ENCODE measurements around the gene PTH1R.

Gene PTH1R

GRCh38 chr3:46835054-46835453, 42.5 kb upstream of the PTH1R start:
- no peak for TF ChIP-seq CTCF (conservative IDR thresholded peaks at IDR 0.05; ENCODE audit: control insufficient read depth, insufficient read depth, low read depth, low read length)
- no peak overlapping the region for H3K4me3 ChIP-seq (ENCODE audit: control insufficient read depth, low read depth, low read length)
- DNase-seq (ENCODE audit: low read depth) = no peak

GRCh38 chr3:46835491-46835890, 42.0 kb upstream of the PTH1R start:
- no peak for TF ChIP-seq CTCF (conservative IDR thresholded peaks at IDR 0.05; ENCODE audit: control insufficient read depth, insufficient read depth, low read depth, low read length)
- no peak overlapping the region for H3K4me3 ChIP-seq (ENCODE audit: control insufficient read depth, low read depth, low read length)
- DNase-seq (ENCODE audit: low read depth) = no peak

- no peak for TF ChIP-seq CTCF (conservative IDR thresholded peaks at IDR 0.05; ENCODE audit: control insufficient read depth, insufficient read depth, low read depth, low read length)
Measured at GRCh38 chr3:46838301-46838700, 39.2 kb upstream of the PTH1R start.

GRCh38 chr3:46840491-46840890, 37.0 kb upstream of the PTH1R start:
- no peak overlapping the region for H3K4me3 ChIP-seq (ENCODE audit: control insufficient read depth, low read depth, low read length)
- no peak for DNase-seq (ENCODE audit: low read depth)
- no peak for TF ChIP-seq CTCF (conservative IDR thresholded peaks at IDR 0.05; ENCODE audit: control insufficient read depth, insufficient read depth, low read depth, low read length)

More at GRCh38 chr3:46838301-46838700, 39.2 kb upstream of the PTH1R start:
- DNase-seq (ENCODE audit: low read depth) = no peak
- no peak overlapping the region for H3K4me3 ChIP-seq (ENCODE audit: control insufficient read depth, low read depth, low read length)

GRCh38 chr3:46843508-46843907, 34.0 kb upstream of the PTH1R start:
- no peak for DNase-seq (ENCODE audit: low read depth)
- no peak for TF ChIP-seq CTCF (conservative IDR thresholded peaks at IDR 0.05; ENCODE audit: control insufficient read depth, insufficient read depth, low read depth, low read length)
- no peak overlapping the region for H3K4me3 ChIP-seq (ENCODE audit: control insufficient read depth, low read depth, low read length)

- no peak for DNase-seq (ENCODE audit: low read depth)
- no peak for TF ChIP-seq CTCF (conservative IDR thresholded peaks at IDR 0.05; ENCODE audit: control insufficient read depth, insufficient read depth, low read depth, low read length)
- no peak overlapping the region for H3K4me3 ChIP-seq (ENCODE audit: control insufficient read depth, low read depth, low read length)
Measured at GRCh38 chr3:46844397-46844796, 33.1 kb upstream of the PTH1R start.

- H3K4me3 ChIP-seq (ENCODE audit: control insufficient read depth, low read depth, low read length) = no peak overlapping the region
- TF ChIP-seq CTCF (conservative IDR thresholded peaks at IDR 0.05; ENCODE audit: control insufficient read depth, insufficient read depth, low read depth, low read length) = no peak
Measured at GRCh38 chr3:46844881-46845312, 32.6 kb upstream of the PTH1R start.

More at GRCh38 chr3:46844881-46845312, 32.6 kb upstream of the PTH1R start:
- DNase-seq (ENCODE audit: low read depth) = no peak

Data from fibroblast of mammary gland (primary cell).